Effector CD8-positive, alpha-beta T cell (primary cell): ENCODE data around the gene DLG5.

ENCODE experiments used
- DNase-seq: peaks from one replicate; lab custom pipeline; 2025; lab: John Stamatoyannopoulos, UW

The DLG5 gene

GRCh38 chr10:77820349-77820748, 106.2 kb downstream of the DLG5 start:
- DNase-seq = no peak

GRCh38 chr10:77819210-77820112, 107.1 kb downstream of the DLG5 start:
- DNase-seq = no peak

- no peak for DNase-seq
Measured at GRCh38 chr10:77818378-77818777, 108.2 kb downstream of the DLG5 start.

- no peak for DNase-seq
Measured at GRCh38 chr10:77817541-77817940, 109.0 kb downstream of the DLG5 start.

- no peak for DNase-seq
Measured at GRCh38 chr10:77816311-77816710, 110.2 kb downstream of the DLG5 start.

GRCh38 chr10:77812741-77813140, 113.8 kb downstream of the DLG5 start:
- DNase-seq = no peak

- no peak for DNase-seq
Measured at GRCh38 chr10:77811831-77812430, 114.6 kb downstream of the DLG5 start.

GRCh38 chr10:77810446-77811335, 115.9 kb downstream of the DLG5 start:
- DNase-seq = no peak

GRCh38 chr10:77809336-77809735, 117.2 kb downstream of the DLG5 start:
- no peak for DNase-seq

- DNase-seq = no peak
Measured at GRCh38 chr10:77807706-77808105, 118.8 kb downstream of the DLG5 start.

GRCh38 chr10:77806511-77807157, 119.9 kb downstream of the DLG5 start:
- DNase-seq = no peak

- DNase-seq = no peak
Measured at GRCh38 chr10:77805676-77806075, 120.9 kb downstream of the DLG5 start.

- DNase-seq = no peak
Measured at GRCh38 chr10:77804371-77804770, 122.2 kb downstream of the DLG5 start.

- no peak for DNase-seq
Measured at GRCh38 chr10:77801474-77802161, 124.9 kb downstream of the DLG5 start.

- DNase-seq = no peak
Measured at GRCh38 chr10:77800738-77801266, 125.8 kb downstream of the DLG5 start.

- no peak for DNase-seq
Measured at GRCh38 chr10:77800320-77800719, 126.2 kb downstream of the DLG5 start.

- no peak for DNase-seq
Measured at GRCh38 chr10:77799352-77799751, 127.2 kb downstream of the DLG5 start.

GRCh38 chr10:77798940-77799339, 127.6 kb downstream of the DLG5 start:
- no peak for DNase-seq

- no peak for DNase-seq
Measured at GRCh38 chr10:77796311-77796915, 130.1 kb downstream of the DLG5 start.

- DNase-seq = no peak
Measured at GRCh38 chr10:77795426-77796055, 131.0 kb downstream of the DLG5 start.
